ENCODE measurements around the gene NCOA7. TPM values are rescaled to one million over a fixed set of nuclear protein-coding genes. Genes with fewer than 3 reads are reported as not detected.

The NCOA7 gene
- total RNA-seq, 1 experiment from 2014 or later: 37.3 TPM

- TF ChIP-seq TCF7L2 (IDR thresholded peaks at IDR 0.05; ENCODE audit: low read depth, low read length): no peak
- no peak for TF ChIP-seq REST (IDR thresholded peaks at IDR 0.05; ENCODE audit: insufficient read depth in 1 of 2, low read depth in 2 of 2, low read length in 1 of 2)
- no peak for TF ChIP-seq POLR2AphosphoS5 (IDR thresholded peaks at IDR 0.05; ENCODE audit: low read depth, low read length)
- no peak for TF ChIP-seq CTCF (IDR thresholded peaks at IDR 0.05)
- TF ChIP-seq SIN3A (IDR thresholded peaks at IDR 0.05; ENCODE audit: borderline replicate concordance, insufficient read depth, low read depth, low read length): no peak
- intact Hi-C loops (cut with micrococcal nuclease; ENCODE audit: unreplicated experiment) (no loop called here), in situ Hi-C loops (cut with HindIII; ENCODE audit: low pct_unique_long_range_greater_than_20kb, low sequenced_read_pairs) (no loop called here)
- DNase-seq (ENCODE audit: low read depth, low spot score) (no peak), ATAC-seq (no peak)
- H3K36me3 ChIP-seq (ENCODE audit: control insufficient read depth, insufficient read depth, low read length): no peaks in the 10 kb centered on the region
- ChIA-PET CTCF (no interaction called here), POLR2A (no interaction called here)
- no peak overlapping the region for H3K27ac ChIP-seq (ENCODE audit: low read length)
- H3K4me3 ChIP-seq (ENCODE audit: low read depth in 2 of 2, low read length in 2 of 2): no peak overlapping the region
- no peaks in the 10 kb centered on the region for H3K4me1 ChIP-seq (ENCODE audit: control insufficient read depth, insufficient read depth, low read length)
- no peaks in the 10 kb centered on the region for H3K27me3 ChIP-seq (ENCODE audit: control insufficient read depth, insufficient read depth, low read length)
- H3K9me3 ChIP-seq (ENCODE audit: control insufficient read depth, insufficient read depth, low read depth, low read length): no peaks in the 10 kb centered on the region
- BruUV-seq (replicated peaks): no TSS peak
Measured at GRCh38 chr6:125882243-125882642, 91.5 kb downstream of the NCOA7 start.

GRCh38 chr6:125884634-125885371 is 94.0 kb downstream of the NCOA7 start:
- TF ChIP-seq POLR2AphosphoS5 (IDR thresholded peaks at IDR 0.05; ENCODE audit: low read depth, low read length) (no peak), CTCF (IDR thresholded peaks at IDR 0.05) (no peak), REST (IDR thresholded peaks at IDR 0.05; ENCODE audit: insufficient read depth in 1 of 2, low read depth in 2 of 2, low read length in 1 of 2) (no peak), TCF7L2 (IDR thresholded peaks at IDR 0.05; ENCODE audit: low read depth, low read length) (no peak), SIN3A (IDR thresholded peaks at IDR 0.05; ENCODE audit: borderline replicate concordance, insufficient read depth, low read depth, low read length) (no peak)
- BruUV-seq (replicated peaks): no TSS peak
- H3K9me3 ChIP-seq (ENCODE audit: control insufficient read depth, insufficient read depth, low read depth, low read length): no peaks in the 10 kb centered on the region
- ChIA-PET CTCF (interaction anchor here (0.5 to 0.6 kb wide), 2 partner anchors 22 to 40 kb away, joined by 3 read pairs; no protein-coding TSS in a partner anchor), POLR2A (no interaction called here)
- no peaks in the 10 kb centered on the region for H3K27me3 ChIP-seq (ENCODE audit: control insufficient read depth, insufficient read depth, low read length)
- intact Hi-C loops (cut with micrococcal nuclease; ENCODE audit: unreplicated experiment): no loop called here
- no peak for DNase-seq (ENCODE audit: low read depth, low spot score)
- H3K4me1 ChIP-seq (ENCODE audit: control insufficient read depth, insufficient read depth, low read length): no peaks in the 10 kb centered on the region
- no peak overlapping the region for H3K27ac ChIP-seq (ENCODE audit: low read length)
- peaks cover 15% of the 10 kb centered on the region for H3K36me3 ChIP-seq (ENCODE audit: control insufficient read depth, insufficient read depth, low read length)
- in situ Hi-C loops (cut with HindIII; ENCODE audit: low pct_unique_long_range_greater_than_20kb, low sequenced_read_pairs): no loop called here
- no peak overlapping the region for H3K4me3 ChIP-seq (ENCODE audit: low read depth in 2 of 2, low read length in 2 of 2)
- ATAC-seq: no peak

All from Panc1 (cell line).